HG02678 (cell line): Measurements from ENCODE around the gene GSG1L.

Experiments used
- ATAC-seq: cut with Tn5 transposase; IDR thresholded peaks from one replicate; pipeline ENCODE4 v1.9.1; 2021; ENCODE audit warnings: mild to moderate bottlenecking, moderate library complexity; ENCODE audit not compliant: unreplicated experiment

Gene GSG1L

DNA sequence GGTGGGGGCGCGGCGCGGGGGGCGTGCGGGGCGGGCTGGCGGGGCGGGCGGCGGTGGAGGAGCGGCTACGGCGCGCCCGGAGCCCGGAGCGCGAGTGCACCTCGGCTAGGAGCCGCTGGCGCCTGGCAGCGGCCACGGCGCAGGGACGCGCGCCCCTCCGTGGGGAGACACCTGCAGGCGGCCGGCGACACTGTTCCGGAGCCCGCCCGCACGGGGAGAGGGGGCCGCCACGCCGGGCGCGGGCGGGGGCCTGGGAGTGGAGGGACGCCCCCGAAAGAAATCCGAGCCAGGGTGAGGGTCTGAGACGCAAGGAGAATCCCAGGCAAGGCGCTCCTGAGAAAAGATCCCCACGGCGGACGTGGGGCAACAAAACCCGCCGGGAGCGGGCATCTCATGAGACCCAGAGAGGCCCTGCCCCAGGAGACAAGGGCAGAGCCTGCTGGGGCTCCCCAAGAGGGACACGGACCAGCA lies at the start of gene GSG1L:
GSG1L (minus strand) TSS at position 124 of the 471 bp plus-strand sequence. CDS start 290 bp downstream, outside the sequence.
- ATAC-seq = no peak

DNA sequence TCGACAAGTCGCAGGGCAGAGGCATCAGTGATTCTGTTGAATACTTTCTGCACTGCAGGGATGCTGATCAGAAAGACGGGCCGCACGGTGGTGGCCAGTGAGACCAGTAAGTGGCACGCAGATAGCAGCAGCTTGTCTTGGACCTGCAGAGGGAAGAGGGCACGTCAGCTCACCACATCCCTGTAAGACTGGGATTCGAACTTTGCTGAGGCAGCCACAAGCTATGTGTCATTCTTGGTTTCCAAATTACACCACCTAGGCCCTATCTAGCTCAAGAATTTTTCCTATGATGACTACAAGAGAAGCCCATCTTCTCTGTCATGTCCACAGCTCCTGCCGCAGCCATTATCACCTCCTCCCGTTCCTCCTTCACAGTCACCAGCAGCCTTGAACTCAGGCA lies 49.4 kb upstream of the GSG1L start:
- ATAC-seq = no peak

DNA sequence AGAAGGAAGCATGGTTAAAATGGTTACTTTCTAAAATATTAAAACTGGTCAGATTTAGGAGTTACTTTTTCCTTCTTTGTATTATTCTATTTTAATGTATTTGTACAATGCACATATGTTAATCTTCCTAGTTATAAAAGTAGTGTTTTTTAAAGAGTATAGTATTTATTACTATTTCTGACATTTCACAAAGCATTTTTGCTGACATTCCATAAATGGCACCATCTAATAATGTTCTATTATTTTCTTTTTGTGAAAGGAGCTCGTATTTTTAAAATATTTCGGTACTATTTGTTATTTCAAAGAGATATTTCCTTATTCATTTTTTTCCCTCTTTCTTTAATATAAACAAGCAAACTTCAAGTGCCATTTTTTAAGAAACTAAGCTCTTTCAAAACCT lies 47.5 kb upstream of the GSG1L start:
- no peak for ATAC-seq

DNA sequence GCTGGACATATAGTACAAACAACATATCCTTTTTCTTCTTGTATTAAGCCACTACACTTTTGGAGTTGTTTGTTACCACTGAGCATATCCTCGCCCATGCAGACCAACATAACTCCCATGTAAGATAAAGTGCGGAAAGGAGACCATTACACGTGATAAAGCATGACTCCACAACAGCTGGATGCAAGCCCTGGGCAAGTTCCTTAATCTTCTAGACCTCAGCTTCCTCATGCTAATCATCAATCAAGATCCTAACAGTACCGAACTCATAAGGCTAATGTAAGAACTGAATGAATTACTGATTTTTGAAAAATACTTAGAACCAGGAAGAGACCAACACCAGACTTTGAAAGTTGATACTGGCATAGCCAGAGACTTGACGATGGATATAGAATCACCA lies 47.0 kb upstream of the GSG1L start:
- ATAC-seq = no peak

DNA sequence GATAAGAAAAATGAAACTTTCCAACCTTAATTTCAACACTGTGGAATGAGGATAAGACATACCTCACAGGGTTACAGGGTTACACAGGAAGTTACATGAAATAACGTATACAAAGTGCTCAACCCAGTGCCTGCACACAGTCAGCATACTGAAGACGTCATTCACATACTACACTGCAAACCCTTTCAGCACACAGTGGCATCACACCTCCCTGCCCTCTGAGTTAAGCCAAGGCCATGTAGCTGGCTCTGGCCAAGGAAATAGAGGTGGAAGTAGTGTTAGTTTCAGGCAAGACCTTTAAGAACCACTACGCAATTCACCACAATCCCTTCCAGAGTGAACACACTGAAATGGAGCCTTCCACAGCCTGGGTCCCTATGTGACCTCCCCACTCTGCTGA lies 46.6 kb upstream of the GSG1L start:
- no peak for ATAC-seq

DNA sequence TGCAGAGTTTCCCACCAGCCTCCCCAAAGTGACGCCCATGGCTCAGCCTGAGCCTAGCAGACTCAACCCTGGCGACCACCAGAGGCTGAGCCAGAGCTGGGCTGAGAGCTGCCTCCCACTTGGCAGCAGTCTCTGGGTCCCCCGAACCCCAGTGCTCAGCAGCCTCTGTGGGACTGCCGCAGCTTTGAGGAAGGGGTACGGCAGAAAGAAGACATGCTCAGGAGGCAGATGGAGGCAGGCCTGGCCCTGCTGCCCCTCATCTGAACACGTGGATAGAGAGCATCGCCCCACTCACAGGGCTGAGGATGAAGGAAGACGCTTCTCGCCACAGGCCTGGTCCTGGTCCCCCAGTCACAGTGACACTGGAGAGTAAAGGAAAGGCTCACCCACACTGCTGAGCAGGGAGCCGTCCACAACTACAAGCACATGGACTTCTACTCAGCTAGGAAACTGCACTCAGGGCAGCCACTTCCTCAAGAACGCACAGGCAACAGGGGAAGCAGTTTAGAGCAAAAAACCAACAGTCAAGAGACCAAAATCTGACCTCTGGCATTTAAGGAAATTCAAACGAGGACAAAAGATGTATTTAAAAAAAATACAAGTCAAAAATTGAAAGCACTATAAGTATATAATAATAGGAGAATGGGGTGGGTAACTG lies 45.2 kb upstream of the GSG1L start:
- ATAC-seq = no peak

DNA sequence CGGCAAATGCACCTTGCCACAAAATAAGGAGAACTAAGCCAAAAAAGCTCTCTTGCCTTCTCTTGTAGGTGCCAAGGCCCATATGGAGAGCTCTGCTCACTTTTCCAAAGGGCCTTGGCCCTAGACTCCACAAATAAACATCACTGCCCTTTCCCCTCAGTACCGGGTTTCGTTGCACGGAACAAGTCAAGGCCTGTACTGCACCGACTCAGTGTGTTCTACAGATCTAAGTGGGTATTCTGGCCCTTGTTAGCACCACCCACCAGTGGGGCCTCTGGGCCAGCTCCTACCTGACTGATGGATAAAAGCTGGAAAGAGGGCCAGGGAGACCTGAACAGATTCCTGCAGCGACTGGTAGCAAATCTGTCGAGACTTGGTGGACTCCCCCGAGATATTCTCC lies 43.7 kb upstream of the GSG1L start:
- ATAC-seq = no peak

DNA sequence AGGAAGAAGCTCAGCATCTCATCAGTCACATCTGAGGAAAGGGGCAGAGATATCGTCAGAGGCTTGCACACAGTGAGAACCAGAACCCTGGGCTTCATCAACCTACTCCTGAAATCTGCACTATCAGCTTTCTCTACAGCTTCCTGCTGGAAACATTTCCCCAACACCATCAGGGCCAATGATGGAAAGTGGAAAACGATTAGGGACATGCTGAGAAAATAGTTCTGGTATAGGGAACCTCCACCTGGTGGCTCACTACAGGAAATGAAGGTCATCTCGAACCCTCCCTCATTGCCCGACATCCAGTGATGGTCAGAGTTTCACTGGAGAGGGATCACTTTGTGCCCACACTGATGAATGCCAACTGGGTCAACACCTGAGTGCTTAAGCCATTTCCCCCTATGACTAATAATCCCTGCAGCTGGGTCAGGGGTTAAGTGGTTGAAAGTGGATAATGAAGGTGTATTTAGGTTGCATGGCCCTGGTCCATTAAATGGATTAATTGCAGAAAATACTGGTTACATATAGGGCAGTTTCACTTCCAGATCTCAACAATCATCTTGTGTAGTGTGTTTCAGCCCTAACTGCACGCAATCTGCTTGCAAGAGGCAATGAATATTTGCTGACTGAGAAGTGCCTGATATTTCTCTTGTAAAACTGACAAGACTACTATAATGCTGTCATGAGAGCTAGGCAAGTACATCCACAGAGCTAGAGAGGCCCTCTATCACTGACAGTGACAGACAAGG lies 43.1 kb upstream of the GSG1L start:
- no peak for ATAC-seq

DNA sequence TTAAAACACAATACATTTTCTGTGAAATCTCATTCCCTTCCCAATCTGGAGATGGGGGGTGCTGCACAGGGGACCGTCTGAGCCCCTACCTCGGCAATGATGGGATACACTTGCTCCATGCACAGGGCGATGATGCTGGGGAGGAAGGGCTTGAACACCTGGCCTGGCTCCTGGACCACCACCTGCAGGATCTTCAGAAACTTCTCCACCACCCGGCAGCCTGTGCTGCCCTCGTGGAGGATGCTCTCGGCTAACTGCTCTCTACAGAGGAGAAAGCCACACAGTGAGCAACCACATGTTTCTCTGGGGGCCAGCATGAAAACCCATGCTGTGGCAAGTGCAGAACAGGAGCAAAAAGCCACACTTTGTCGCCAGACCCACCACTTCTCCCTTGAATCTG lies 42.4 kb upstream of the GSG1L start:
- no peak for ATAC-seq

DNA sequence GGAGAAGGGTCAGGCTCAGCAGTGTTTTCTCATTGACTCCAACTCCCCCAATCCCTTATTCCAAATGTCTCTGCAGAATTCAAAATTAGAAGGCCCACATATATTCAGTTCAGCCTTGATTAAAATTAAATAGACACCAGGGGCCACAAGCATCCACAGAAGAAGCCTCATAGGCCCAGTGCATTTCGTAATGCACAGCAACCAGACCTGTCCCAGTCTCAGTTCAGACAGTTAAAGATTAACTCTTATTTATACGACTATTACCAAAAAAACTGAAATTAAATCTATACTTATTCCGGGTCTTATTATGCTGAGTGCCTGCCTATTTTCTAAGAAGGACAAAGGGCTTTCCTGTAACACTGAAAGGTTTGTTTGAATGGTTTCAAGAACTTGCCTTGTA lies 41.8 kb upstream of the GSG1L start:
- ATAC-seq = no peak

DNA sequence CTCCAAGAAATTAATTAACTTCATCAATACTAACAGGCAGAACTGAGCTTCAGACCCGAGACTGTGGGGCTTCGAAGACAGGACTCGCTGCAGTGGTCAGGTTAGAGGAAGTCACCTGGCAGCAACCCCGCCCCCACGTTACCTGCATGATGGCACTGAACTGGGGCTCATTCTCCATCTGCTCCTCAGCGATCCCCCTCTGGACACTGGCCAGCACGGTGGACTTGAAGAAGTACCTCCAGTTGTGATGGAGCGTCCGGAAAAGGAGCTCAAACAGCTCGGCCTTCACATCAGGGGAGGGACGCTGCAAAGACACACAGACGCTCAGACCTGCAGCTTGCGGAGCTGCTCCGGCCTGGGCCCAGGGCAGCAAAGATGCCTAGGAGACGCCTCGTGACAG lies 40.9 kb upstream of the GSG1L start:
- no peak for ATAC-seq

DNA sequence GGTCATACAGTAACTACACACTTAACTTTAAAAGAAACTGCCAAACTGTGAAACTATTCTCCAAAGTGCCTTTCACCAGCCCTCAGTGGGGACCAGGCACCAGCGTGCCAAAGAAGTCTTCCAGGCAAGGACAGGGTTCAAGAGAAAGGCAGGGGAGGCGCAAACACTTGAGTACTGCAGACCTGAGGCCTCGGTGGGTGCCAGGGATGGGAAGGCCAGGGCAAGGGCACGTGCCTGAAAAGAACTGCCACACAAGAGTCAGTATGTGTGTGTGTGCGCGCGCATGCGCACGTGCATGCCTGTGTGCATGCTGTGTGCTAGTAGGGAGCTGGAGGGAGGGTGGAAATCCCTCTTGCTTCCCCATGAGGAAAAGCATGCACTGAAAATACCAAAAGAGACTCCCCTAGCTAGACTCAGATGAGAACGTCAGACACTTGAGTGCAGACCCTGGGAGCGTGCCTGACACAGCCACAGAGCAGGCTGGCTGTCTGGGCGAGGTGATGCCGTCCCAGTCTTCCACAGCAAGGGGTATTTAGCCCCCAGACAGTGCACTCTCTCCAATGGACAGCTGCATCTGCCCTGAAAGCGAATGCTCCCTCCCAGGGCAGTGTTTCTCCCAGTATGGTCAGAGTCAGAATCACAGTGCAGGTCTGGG lies 40.1 kb upstream of the GSG1L start:
- no peak for ATAC-seq

DNA sequence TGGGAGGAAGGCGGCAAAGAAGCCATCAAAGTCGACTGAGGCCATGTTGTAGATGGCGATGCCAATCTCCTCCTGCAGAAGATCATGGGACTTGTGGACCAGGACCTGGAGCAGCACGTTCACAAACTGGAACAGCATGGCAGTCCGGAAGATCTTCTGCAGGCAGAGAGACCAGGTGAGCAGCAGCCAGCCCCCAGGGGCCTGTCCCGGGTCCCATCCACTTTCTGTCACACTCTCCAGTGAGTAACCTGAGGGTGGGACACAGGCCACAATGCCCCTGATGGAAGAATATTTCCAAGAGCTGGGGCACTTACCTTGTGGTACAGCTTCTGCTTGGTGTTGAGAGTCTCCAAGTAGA lies 38.0 kb upstream of the GSG1L start:
- ATAC-seq = no peak

DNA sequence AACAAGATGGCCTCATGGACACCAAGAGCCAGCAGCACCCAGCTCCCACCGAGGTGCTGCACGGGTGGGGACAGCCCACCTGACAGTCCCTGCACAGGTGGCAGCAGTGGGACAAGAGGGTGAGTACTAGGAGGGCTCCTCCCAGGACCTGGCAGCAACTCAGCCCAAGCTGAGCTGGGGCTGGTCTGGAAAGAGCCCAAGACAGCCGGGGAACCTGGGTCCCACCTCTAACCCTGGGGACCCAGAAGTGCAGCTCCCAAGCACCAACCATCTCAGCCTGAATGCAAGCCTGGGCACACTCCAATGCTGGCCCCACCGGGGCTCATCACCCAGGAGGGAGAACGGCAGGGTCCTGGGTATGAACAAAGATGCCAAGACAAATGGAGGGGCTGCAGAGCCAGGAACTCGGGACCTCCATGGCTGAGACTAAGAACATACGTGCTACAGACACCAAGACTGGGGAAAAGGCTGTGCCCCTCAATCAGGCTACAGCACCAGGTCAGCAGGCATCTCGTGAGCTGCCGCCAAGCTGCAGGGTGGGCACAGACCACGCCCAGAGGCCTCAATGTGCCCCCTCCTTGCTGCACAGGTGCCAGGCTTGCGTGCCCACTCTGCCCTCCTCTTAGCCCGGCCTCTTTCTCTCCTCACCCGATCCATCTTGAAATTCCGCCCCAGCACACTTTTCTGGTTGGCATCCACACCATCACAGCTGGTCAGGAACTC lies 37.5 kb upstream of the GSG1L start:
- ATAC-seq = no peak

DNA sequence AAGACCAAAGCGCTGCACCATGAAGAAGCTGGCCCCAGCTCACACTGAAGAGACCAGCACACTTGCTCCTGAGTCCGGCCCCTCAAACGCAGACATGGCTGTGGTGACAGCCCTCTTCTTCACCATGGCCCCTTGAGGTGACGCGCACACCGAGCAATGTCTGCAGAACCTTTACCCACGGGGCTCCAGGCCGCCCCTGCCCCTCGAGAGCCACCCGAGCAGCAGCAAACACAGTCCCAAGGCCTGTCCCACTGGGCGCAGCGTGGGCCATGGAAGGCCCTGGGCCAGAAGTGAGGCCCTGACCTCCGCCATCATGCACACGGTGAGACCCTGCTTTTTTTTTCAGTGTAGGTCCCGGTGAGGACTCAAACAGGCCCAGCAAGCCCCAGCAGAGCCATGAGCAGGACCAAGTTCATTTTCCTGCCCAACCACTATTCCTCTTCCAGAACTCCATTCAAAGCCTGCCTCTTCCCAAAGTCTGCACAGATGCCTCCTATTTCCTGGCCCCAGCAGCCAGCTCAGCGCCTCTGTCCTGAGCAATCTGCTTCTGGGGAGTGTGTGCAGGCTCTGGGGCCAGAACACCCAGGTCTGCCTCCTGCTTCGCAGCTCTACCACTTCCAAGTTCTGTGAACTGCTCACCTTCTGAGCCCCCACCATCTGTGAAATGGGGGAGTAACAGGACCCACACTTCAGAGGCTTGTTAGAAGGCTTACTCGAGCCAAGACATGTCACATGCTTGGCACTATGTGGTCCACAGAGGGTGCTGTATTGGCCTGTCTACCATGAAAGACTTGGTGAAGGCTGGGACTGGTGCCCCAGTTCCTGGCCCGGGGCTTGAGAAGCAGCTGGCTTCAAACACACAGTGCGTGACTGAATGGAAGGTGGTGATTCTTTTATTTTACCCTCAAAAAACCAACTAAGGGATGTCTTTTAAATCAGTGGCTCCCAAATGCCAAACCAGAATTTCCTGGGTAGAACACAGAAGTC lies 35.7 kb upstream of the GSG1L start:
- ATAC-seq = no peak

DNA sequence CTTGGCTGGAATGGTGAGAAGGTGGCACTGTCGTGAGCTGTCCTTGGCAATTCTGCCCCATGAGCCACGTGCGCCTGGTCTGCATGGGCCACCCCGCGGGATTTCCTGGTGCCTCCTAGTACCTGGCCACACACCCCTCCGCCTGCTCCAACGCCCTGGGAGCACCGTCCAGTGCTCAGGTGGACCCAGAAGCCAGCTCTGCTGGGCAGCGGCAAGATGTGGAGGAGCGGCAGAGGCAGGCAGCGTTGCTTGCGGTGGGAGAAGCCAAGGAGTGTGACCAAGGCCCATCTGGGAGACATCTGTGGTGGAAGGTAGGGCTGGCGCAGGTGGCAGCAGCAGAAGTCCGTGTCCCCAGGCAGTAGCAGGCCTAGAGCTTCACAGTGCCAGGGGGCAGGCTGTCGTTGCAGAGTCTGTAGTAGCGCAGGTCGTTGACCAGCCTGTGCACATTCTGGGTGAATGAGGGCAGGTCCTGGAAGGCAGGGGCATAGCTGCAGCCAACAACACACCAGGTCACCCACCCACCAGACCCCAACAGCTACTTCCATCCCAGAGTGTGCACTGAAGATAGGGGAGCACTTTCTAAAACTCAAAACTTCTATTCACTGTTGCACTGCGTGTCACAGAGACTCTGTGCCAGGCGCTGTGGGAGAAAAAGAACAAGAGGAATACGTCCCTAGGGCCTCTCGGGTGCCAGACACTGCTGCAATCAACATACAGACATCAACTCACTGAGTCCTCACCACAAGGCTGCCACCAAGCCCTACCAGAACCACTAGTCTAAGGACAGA lies 34.9 kb upstream of the GSG1L start:
- no peak for ATAC-seq

DNA sequence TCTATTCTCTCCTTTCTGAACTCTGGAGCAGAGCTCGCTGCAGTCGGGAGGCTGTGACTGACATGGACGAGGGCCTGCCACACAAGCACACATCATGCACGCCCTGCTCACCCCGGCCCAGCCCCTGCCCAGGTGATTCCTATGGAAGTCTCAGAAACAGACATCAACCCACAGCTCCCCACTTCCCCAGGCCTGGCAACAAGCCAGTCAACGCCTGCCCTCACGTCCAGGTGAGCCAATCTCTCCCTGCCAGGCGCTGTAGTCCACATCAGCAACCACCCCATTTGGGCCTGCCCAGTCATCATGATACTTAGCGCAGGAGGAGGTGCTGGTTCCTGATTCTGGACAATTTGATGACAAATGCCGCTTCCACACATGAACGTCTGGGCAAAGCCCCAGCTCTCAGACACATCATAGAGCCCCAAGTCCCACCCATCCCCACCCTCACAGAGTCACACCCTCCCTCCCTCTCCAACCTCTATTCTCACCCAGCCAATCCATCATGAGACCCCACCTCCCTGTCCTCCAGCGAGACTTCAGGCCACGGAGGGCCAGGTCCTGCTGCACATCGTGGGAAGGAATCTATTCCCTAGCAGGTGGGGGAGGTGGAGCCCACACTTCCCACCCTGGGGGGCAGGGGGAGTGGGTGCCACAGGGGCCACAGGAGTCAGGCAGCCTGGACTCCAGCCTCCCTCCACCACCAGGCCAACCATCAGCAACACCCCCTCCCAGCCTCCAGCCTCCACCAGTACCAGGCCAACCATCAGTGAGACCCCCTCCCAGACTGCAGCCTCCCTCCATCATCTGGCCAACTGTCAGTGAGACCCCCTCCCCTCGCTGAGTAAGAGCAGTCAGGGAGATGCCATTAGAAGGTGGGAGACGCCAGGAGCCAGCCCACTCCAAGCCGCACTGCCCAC lies 33.7 kb upstream of the GSG1L start:
- ATAC-seq = no peak

DNA sequence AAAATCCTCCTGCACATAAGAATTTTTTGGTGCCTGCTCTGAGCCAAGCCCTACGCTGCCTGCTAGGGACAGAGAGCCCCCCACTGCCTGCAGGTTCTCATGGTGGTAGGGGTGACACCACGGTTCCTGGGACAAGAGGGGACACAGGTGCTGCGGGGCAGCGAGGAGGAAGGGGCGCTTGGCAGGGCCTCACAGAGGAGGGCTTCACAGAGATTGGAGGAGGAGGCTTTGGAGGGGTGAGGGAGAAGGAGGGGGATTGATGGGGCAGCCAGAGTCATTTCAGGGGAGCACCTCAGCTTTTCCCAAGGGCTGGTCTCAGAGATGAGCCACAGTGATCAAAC lies 29.8 kb upstream of the GSG1L start:
- no peak for ATAC-seq
